ENCODE data around the gene PSENEN. TPM values are rescaled to one million over a fixed set of nuclear protein-coding genes. Genes with fewer than 3 reads are reported as not detected.
A peak's percentile ranks its signal among the peaks of the same experiment; 100 is the strongest.

PSENEN gene
- total and polyA plus RNA-seq, 2 of the 8 experiments (the other 6 are each of a cell fraction or from before 2014, with no cell fraction given): 66.7 to 75.3 TPM

GRCh38 chr19:35719402-35720162 lies 25.9 kb upstream of the PSENEN start:
- Histone ChIP-seq H4K8ac (ENCODE audit: extremely low read depth, insufficient read depth, low read length) (peak overlapping the region; percentile 29), H3K18ac (ENCODE audit: extremely low read depth, low read length) (no peak overlapping the region), H2BK20ac (ENCODE audit: low read length) (no peak overlapping the region), H3K4me1 (replicated peaks in 1 of 4; ENCODE audit: control insufficient read depth in 3 of 4, insufficient read depth in 4 of 4, low read length in 3 of 4) (peaks cover 0 to 21% (median 14%) of the 10 kb centered on the region in 4 experiments; a peak in 6 of 7 replicates), H3K9me3 (ENCODE audit: insufficient read depth in 2 of 2, low read depth in 1 of 2, low read length in 1 of 2) (no peaks in the 10 kb centered on the region), H3K14ac (ENCODE audit: insufficient read length) (no peak overlapping the region), H2BK15ac (ENCODE audit: low read length) (no peak overlapping the region), H2AK5ac (ENCODE audit: low read depth, low read length) (no peak overlapping the region), H4K5ac (ENCODE audit: insufficient read length, low read depth, low read length) (no peak overlapping the region), H2AFZ (ENCODE audit: low read length) (no peak overlapping the region), H3K23ac (ENCODE audit: insufficient read length) (no peak overlapping the region), H3K27me3 (replicated peaks in 1 of 4; ENCODE audit: control insufficient read depth in 3 of 4, extremely low read depth in 1 of 4, insufficient read depth in 3 of 4, low read length in 3 of 4) (no peaks in the 10 kb centered on the region), H3K4ac (replicated peaks; ENCODE audit: insufficient read length, low read depth, low read length) (no peak overlapping the region), H3K4me2 (ENCODE audit: insufficient read depth in 1 of 2, low read depth in 2 of 2, low read length in 2 of 2) (peak overlapping the region; percentile 80 to 97), H3K4me3 (ENCODE audit: extremely low read depth in 1 of 4, insufficient read depth in 2 of 4, low read depth in 3 of 4, low read length in 4 of 4) (peak overlapping the region in 2 of 4 experiments; percentile 70 to 89; a peak in 3 of 8 replicates), H2BK120ac (replicated peaks; ENCODE audit: low read depth, low read length) (no peak overlapping the region), H4K91ac (replicated peaks; ENCODE audit: insufficient read length, low read length) (no peak overlapping the region), H3K36me3 (ENCODE audit: control insufficient read depth in 2 of 4, insufficient read depth in 4 of 4, low read length in 3 of 4) (peaks cover 14 to 37% (median 22%) of the 10 kb centered on the region in 4 experiments), H3K27ac (ENCODE audit: low read depth, low read length) (no peak overlapping the region), H3K79me2 (ENCODE audit: control insufficient read depth in 1 of 2, insufficient read depth in 2 of 2, low read length in 2 of 2) (peaks cover 0 to 20% of the 10 kb centered on the region in 2 experiments; a peak in 3 of 4 replicates), H3K56ac (replicated peaks; ENCODE audit: insufficient read length, low read depth, low read length) (no peak overlapping the region), H2BK12ac (ENCODE audit: low read depth, low read length) (no peak overlapping the region), H3K79me1 (ENCODE audit: low read depth, low read length) (peaks cover 8% of the 10 kb centered on the region), H4K20me1 (replicated peaks in 1 of 2; ENCODE audit: control insufficient read depth in 1 of 2, insufficient read depth in 2 of 2, low read length in 2 of 2) (peaks cover 7 to 11% of the 10 kb centered on the region in 2 experiments), H3K23me2 (ENCODE audit: low read depth, low read length) (peaks cover 13% of the 10 kb centered on the region), H3K9ac (replicated peaks in 1 of 4; ENCODE audit: extremely low read depth in 1 of 4, low read depth in 3 of 4, low read length in 3 of 4) (no peak overlapping the region), H2BK5ac (ENCODE audit: low read depth, low read length) (no peak overlapping the region)
- FAIRE-seq (no peak), DNase-seq (ENCODE audit: low read depth in 1 of 2, low spot score in 2 of 2) (no peak)
- WGBS, 2 experiments (ENCODE audit: extremely low coverage in 1 of 2, insufficient coverage in 1 of 2, insufficient read length in 1 of 2, insufficient replicate concordance in 2 of 2, low coverage in 1 of 2, low lambda C conversion rate in 2 of 2, missing lambda C conversion rate in 1 of 2): 91% methylated on average over 29 of the region's 32 CpGs; no CpG with 5 or more reads in 1 of the 2 experiments
- CTCF ChIA-PET (ENCODE audit: partially characterized antibody): interaction anchor here (0.7 to 11.8 kb wide), 6 partner anchors 19 to 253 kb away, joined by 3 to 80 read pairs (median 4); partner anchors contain the start of gene IGFLR1
- TF ChIP-seq TAF7 (optimal IDR thresholded peaks at IDR 0.05; ENCODE audit: borderline replicate concordance, low read depth, low read length) (no peak), JUN (IDR thresholded peaks at IDR 0.05; ENCODE audit: low read depth, low read length) (no peak), TEAD4 (IDR thresholded peaks at IDR 0.05; ENCODE audit: low read depth, low read length) (no peak), ASH2L (IDR thresholded peaks at IDR 0.05; ENCODE audit: low read length) (no peak), HDAC2 (IDR thresholded peaks at IDR 0.05; ENCODE audit: borderline replicate concordance in 1 of 2, low read depth in 2 of 2, low read length in 2 of 2) (no peak), SIX5 (IDR thresholded peaks at IDR 0.05; ENCODE audit: low read depth, low read length) (no peak)
- POLR2A ChIA-PET (ENCODE audit: partially characterized antibody): interaction anchor here (1.0 to 5.0 kb wide), 6 partner anchors 8 to 29 kb away, joined by 3 to 54 read pairs (median 3); partner anchors contain the start of genes LIN37, PSENEN and U2AF1L4

All from H1 (cell line).